ENCODE measurements around the gene NKD2.

- TF ChIP-seq, protein P1, sequence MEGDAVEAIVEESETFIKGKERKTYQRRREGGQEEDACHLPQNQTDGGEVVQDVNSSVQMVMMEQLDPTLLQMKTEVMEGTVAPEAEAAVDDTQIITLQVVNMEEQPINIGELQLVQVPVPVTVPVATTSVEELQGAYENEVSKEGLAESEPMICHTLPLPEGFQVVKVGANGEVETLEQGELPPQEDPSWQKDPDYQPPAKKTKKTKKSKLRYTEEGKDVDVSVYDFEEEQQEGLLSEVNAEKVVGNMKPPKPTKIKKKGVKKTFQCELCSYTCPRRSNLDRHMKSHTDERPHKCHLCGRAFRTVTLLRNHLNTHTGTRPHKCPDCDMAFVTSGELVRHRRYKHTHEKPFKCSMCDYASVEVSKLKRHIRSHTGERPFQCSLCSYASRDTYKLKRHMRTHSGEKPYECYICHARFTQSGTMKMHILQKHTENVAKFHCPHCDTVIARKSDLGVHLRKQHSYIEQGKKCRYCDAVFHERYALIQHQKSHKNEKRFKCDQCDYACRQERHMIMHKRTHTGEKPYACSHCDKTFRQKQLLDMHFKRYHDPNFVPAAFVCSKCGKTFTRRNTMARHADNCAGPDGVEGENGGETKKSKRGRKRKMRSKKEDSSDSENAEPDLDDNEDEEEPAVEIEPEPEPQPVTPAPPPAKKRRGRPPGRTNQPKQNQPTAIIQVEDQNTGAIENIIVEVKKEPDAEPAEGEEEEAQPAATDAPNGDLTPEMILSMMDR (IDR thresholded peaks at IDR 0.05) = no peak
- TF ChIP-seq KAT7 (CRISPR knock-in tag; IDR thresholded peaks at IDR 0.05; ENCODE audit: borderline replicate concordance) (no peak), ZNF512 (CRISPR knock-in tag; IDR thresholded peaks at IDR 0.05; ENCODE audit: borderline replicate concordance) (no peak), NFYB (CRISPR knock-in tag; conservative IDR thresholded peaks at IDR 0.05; ENCODE audit: low read depth) (no peak), ESRRA (CRISPR knock-in tag; IDR thresholded peaks at IDR 0.05; ENCODE audit: borderline replicate concordance) (no peak), ZBTB43 (CRISPR knock-in tag; IDR thresholded peaks at IDR 0.05) (no peak), FOXJ3 (CRISPR knock-in tag; IDR thresholded peaks at IDR 0.05; ENCODE audit: borderline replicate concordance) (no peak), HMGXB4 (CRISPR knock-in tag; IDR thresholded peaks at IDR 0.05) (no peak), ZBTB21 (CRISPR knock-in tag; IDR thresholded peaks at IDR 0.05; ENCODE audit: borderline replicate concordance) (no peak), MLX (CRISPR knock-in tag; IDR thresholded peaks at IDR 0.05) (no peak), IRF2 (CRISPR knock-in tag; IDR thresholded peaks at IDR 0.05; ENCODE audit: borderline replicate concordance, low read depth) (no peak)
- TF ChIP-seq, protein P2, sequence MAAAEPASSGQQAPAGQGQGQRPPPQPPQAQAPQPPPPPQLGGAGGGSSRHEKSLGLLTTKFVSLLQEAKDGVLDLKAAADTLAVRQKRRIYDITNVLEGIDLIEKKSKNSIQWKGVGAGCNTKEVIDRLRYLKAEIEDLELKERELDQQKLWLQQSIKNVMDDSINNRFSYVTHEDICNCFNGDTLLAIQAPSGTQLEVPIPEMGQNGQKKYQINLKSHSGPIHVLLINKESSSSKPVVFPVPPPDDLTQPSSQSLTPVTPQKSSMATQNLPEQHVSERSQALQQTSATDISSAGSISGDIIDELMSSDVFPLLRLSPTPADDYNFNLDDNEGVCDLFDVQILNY (CRISPR knock-in tag; IDR thresholded peaks at IDR 0.05) = no peak
- TF ChIP-seq, protein P3, sequence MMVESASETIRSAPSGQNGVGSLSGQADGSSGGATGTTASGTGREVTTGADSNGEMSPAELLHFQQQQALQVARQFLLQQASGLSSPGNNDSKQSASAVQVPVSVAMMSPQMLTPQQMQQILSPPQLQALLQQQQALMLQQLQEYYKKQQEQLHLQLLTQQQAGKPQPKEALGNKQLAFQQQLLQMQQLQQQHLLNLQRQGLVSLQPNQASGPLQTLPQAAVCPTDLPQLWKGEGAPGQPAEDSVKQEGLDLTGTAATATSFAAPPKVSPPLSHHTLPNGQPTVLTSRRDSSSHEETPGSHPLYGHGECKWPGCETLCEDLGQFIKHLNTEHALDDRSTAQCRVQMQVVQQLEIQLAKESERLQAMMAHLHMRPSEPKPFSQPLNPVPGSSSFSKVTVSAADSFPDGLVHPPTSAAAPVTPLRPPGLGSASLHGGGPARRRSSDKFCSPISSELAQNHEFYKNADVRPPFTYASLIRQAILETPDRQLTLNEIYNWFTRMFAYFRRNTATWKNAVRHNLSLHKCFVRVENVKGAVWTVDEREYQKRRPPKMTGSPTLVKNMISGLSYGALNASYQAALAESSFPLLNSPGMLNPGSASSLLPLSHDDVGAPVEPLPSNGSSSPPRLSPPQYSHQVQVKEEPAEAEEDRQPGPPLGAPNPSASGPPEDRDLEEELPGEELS (CRISPR knock-in tag; IDR thresholded peaks at IDR 0.05) = no peak
Observed at GRCh38 chr5:1068204-1068894, 59.7 kb downstream of the NKD2 start.

Measured in WTC11 (cell line).